AG08396 (cell line): ENCODE data around the gene MYBPHL.

Experiments used
- DNase-seq: peaks from one replicate; pipeline ENCODE4 v3.0.0; 2012; ENCODE audit warnings: low spot score, mixed read lengths

MYBPHL gene

DNA sequence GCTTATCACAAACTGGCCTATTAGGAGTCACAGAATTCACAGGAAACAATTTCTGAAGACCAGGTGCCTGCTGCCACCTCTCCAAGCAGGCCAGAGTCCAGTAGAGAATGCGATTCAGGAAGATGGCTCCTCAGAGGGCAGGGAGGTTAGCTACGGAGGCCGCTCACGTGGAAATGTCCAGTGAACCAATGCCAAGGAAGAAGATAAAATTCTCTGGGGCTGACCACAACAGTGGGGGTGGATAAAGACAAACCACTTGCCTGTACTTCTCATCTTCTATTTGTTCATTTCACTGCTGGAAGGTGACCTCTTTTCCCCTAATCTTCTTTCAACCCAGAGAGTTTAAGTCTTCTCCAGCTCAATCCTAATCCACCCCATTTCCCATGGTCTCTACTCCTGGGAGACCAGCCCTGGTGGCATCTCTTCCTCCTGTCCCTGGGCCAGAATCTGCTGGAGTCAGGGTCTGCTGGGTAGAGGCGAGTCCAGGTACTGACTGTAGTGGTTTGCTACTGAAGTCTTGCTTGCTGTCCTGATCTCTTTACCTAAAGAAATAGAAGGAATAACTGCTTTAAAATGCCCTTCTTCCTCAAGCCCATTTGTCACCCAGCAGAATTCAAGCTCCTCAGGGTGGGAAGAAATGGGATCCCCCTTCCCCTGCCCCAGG lies 27.1 kb downstream of the MYBPHL start:
- DNase-seq: no peak

- peak; percentile 83 for DNase-seq
Observed at GRCh38 chr1:109277434-109278204, 29.2 kb downstream of the MYBPHL start.

GRCh38 chr1:109275706-109276345 lies 31.0 kb downstream of the MYBPHL start:
- no peak for DNase-seq

DNA sequence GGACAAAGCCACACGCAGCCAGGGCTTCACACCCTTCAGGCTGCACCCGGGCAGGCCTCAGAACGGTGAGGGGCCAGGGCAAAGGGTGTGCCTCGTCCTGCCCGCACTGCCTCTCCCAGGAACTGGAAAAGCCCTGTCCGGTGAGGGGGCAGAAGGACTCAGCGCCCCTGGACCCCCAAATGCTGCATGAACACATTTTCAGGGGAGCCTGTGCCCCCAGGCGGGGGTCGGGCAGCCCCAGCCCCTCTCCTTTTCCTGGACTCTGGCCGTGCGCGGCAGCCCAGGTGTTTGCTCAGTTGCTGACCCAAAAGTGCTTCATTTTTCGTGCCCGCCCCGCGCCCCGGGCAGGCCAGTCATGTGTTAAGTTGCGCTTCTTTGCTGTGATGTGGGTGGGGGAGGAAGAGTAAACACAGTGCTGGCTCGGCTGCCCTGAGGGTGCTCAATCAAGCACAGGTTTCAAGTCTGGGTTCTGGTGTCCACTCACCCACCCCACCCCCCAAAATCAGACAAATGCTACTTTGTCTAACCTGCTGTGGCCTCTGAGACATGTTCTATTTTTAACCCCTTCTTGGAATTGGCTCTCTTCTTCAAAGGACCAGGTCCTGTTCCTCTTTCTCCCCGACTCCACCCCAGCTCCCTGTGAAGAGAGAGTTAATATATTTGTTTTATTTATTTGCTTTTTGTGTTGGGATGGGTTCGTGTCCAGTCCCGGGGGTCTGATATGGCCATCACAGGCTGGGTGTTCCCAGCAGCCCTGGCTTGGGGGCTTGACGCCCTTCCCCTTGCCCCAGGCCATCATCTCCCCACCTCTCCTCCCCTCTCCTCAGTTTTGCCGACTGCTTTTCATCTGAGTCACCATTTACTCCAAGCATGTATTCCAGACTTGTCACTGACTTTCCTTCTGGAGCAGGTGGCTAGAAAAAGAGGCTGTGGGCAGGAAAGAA lies 32.0 kb downstream of the MYBPHL start:
- peak; percentile 72 for DNase-seq

GRCh38 chr1:109273570-109274288 lies 33.1 kb downstream of the MYBPHL start:
- no peak for DNase-seq

GRCh38 chr1:109272831-109273547 lies 33.8 kb downstream of the MYBPHL start:
- no peak for DNase-seq

- DNase-seq: no peak
Observed at GRCh38 chr1:109272021-109272799, 34.6 kb downstream of the MYBPHL start.

DNA sequence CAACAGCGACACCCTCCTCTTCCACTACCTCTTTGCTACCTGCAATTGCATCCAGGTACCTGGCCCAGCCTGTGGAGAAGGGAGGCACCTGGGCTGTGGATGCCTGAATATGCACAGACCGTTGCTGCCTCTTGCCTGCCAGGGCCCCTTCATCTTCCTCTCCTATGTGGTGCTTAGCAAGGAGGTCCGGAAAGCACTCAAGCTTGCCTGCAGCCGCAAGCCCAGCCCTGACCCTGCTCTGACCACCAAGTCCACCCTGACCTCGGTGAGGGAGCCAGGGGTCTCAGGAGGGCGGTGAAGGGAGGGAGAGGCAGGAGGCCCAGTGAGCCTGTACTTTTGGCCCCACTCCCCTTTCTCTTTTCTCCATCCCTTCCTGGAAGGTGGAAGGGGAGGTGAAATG lies 35.4 kb downstream of the MYBPHL start:
- DNase-seq: no peak

- no peak for DNase-seq
Observed at GRCh38 chr1:109270623-109271317, 36.0 kb downstream of the MYBPHL start.

DNA sequence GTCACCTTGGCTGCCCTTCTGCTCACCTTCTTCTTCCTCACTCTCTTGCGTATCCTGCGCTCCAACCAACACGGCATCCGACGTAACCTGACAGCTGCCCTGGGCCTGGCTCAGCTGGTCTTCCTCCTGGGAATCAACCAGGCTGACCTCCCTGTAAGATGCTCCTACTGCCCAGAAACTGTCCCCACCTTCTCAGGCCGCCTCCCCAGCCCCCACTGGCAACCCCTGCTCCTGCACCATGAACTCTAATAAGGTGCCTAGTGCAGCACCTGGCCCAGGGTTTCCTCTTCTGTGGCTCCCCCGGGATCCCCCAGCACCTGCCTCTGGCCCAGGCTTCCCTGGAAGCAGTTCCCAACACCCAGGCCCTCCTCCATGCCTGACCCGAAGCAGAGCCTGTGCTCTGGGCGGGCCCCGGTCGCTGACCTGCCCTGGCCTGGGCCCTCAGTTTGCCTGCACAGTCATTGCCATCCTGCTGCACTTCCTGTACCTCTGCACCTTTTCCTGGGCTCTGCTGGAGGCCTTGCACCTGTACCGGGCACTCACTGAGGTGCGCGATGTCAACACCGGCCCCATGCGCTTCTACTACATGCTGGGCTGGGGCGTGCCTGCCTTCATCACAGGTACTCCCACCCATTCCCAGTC lies 36.7 kb downstream of the MYBPHL start:
- DNase-seq: no peak

DNA sequence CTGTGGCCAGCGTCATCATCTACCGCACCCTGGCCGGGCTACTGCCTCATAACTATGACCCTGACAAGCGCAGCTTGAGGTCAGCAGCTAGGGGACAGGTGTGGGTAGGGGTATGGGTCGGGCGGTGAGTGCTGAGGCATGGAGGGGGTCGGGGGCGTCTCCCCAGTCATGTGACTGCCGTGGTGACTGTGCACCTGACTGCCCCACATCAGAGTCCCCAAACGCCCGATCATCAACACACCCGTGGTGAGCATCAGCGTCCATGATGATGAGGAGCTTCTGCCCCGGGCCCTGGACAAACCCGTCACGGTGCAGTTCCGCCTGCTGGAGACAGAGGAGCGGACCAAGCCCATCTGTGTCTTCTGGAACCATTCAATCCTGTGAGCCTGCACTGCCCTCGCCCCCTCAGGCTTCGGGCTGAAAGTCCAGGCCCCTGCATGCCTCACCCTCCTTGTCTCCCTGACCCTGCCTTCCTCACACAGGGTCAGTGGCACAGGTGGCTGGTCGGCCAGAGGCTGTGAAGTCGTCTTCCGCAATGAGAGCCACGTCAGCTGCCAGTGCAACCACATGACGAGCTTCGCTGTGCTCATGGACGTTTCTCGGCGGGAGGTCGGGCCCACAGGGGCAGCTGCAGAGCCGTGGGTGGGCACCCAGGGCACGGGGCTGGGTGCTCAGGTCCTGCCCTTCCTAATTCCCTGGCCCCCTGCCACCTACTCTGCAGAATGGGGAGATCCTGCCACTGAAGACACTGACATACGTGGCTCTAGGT lies 37.4 kb downstream of the MYBPHL start:
- DNase-seq: no peak

DNA sequence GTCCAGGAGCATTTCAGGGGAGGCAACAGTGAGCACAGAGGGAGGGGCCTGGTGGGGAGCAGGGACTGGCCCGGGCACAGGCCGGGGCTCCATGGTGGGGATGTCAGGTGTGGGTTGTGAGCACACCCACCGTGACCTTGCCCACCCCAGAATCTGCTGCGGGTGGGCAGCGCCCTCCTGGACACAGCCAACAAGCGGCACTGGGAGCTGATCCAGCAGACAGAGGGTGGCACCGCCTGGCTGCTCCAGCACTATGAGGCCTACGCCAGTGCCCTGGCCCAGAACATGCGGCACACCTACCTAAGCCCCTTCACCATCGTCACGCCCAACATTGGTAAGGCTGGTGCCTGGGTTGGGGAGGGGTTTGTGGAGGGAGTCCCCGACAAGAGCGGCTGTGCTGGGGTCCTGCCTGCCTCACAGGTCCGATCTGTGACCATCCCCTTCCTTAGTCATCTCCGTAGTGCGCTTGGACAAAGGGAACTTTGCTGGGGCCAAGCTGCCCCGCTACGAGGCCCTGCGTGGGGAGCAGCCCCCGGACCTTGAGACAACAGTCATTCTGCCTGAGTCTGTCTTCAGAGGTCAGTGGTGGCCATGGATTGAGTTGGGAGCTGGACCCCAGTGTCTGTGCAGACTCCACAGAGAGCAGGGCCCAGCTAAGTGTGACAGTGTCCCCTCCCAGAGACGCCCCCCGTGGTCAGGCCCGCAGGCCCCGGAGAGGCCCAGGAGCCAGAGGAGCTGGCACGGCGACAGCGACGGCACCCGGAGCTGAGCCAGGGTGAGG lies 38.2 kb downstream of the MYBPHL start:
- DNase-seq: no peak

- DNase-seq: no peak
Observed at GRCh38 chr1:109267743-109268300, 39.0 kb downstream of the MYBPHL start.

GRCh38 chr1:109266965-109267364 lies 39.8 kb downstream of the MYBPHL start:
- peak; percentile 74 for DNase-seq

DNA sequence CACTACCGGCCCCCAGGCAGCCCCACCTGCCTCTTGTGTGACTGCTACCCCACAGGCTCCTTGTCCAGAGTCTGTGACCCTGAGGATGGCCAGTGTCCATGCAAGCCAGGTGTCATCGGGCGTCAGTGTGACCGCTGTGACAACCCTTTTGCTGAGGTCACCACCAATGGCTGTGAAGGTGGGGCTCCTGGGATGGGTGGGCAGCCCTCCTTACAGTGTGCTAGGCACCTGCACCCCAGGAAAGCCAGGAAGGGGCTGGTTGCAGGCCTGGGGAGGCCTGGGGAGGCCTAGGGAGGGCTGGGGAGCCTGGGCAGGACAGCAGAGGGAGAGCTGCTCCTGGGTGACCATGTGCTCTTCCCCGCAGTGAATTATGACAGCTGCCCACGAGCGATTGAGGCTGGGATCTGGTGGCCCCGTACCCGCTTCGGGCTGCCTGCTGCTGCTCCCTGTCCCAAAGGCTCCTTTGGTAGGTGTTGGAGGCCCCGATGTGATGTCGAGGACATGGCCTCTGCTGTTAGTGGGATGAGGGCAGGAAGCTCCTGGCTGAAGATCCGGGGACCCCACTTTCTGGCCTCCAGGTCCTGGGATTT lies 41.0 kb downstream of the MYBPHL start:
- no peak for DNase-seq

DNA sequence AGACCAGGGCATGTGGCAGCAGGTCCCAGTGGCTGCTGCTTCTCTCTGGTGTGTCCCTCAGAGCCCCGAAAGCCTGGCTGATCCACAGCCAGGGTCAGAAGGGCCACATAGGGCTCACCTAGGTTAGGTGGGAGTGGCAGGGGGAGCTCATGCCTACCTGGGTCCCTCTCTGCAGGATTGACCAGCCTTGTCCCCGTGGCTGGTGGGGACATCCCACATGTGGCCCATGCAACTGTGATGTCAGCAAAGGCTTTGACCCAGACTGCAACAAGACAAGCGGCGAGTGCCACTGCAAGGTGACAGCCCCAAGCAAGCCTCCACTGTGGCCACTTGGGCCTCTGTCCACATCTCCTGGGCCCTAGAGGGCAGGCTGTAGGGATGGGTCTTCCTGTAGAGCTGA lies 41.8 kb downstream of the MYBPHL start:
- no peak for DNase-seq

DNA sequence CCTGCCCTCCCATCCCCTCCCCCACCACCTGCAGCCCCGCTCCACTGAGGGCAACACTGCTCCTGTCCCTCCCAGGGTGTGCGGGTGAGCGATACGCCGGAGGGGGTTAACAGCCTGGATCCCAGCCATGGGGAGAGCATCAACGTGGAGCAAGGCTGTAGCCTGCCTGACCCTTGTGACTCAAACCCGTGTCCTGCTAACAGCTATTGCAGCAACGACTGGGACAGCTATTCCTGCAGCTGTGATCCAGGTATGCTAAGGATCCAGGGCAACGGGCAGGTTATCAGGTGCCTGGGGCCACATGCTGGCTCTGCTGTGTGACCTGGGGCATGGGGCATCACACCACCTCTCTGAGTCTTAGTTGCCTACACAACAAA lies 42.4 kb downstream of the MYBPHL start:
- no peak for DNase-seq
